ENCODE measurements around the gene CARD11. TPM values are rescaled to one million over a fixed set of nuclear protein-coding genes. Genes with fewer than 3 reads are reported as not detected.

Gene CARD11
- total RNA-seq, 1 experiment from 2014 or later, result 0.82 TPM

DNA sequence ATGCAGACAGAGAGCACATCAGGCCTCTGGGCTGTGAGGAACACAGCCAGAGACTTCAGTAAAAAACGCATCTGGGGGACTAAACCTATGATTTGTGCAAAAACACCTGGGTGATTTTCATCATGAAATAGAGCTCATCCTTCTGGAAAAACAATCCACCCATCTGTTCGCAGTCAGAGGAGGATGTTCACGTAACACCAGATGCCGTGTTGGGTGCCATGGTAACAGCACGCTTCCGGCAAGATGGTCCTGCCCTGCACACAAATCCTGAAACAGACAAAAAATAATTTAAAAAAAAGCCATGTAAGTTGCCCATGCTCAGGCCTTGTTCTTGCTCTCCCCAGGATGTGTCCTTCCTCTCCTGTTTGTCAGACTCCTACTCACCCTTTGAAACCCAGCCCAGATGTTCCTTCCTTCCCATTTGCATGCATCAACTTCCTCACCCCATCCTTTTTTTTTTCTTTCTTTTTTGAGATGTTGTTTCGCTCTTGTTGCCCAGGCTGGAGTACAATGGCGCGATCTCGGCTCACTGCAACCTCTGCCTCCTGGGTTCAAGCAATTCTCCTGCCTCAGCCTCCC lies 171.3 kb downstream of the CARD11 start:
- no peak overlapping the region for H3K4me3 ChIP-seq (ENCODE audit: low read depth in 2 of 2, low read length in 2 of 2)
- H3K9me3 ChIP-seq (ENCODE audit: control insufficient read depth, insufficient read depth, low read depth, low read length), result no peaks in the 10 kb centered on the region
- DNase-seq (ENCODE audit: low read depth, low spot score) (no peak), ATAC-seq (no peak)
- TF ChIP-seq SIN3A (IDR thresholded peaks at IDR 0.05; ENCODE audit: borderline replicate concordance, insufficient read depth, low read depth, low read length), result no peak
- in situ Hi-C loops (cut with HindIII; ENCODE audit: low pct_unique_long_range_greater_than_20kb, low sequenced_read_pairs) (no loop called here), intact Hi-C loops (cut with micrococcal nuclease; ENCODE audit: unreplicated experiment) (no loop called here)
- ChIA-PET POLR2A (interaction anchor here (0.7 kb wide), 1 partner anchor 112 kb away, joined by 3 read pairs; no protein-coding TSS in a partner anchor), CTCF (no interaction called here)
- peaks cover 16% of the 10 kb centered on the region for H3K4me1 ChIP-seq (ENCODE audit: control insufficient read depth, insufficient read depth, low read length)
- no peak overlapping the region for H3K27ac ChIP-seq (ENCODE audit: low read length)
- no TSS peak for BruUV-seq (replicated peaks)
- H3K27me3 ChIP-seq (ENCODE audit: control insufficient read depth, insufficient read depth, low read length), result no peaks in the 10 kb centered on the region
- no peaks in the 10 kb centered on the region for H3K36me3 ChIP-seq (ENCODE audit: control insufficient read depth, insufficient read depth, low read length)

DNA sequence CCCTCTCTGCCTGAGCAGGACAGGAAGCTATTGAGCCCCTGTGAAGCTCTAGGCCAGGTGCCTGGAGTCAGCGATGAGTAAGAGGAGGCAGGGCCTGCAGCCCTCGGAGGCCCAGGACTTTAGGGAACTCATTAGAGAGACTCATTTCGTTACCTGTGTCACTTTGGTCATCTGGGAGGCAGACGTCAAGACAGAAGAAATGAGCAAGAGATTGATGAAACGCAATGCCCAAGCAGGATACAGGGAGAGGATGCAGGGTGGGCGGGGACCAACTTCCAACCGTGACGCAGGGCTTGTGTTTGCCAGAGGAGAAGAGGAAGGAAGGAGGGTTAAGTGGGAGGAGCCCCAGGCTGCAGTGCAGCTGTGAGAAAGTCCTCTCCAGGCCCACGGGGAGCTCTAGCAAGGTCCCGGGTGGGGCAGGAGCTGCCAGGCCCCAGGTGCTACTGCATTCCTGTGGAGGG lies 173.2 kb downstream of the CARD11 start:
- Histone ChIP-seq H3K4me3 (ENCODE audit: low read depth in 2 of 2, low read length in 2 of 2) (no peak overlapping the region), H3K9me3 (ENCODE audit: control insufficient read depth, insufficient read depth, low read depth, low read length) (no peaks in the 10 kb centered on the region), H3K27me3 (ENCODE audit: control insufficient read depth, insufficient read depth, low read length) (no peaks in the 10 kb centered on the region), H3K27ac (ENCODE audit: low read length) (no peak overlapping the region), H3K36me3 (ENCODE audit: control insufficient read depth, insufficient read depth, low read length) (no peaks in the 10 kb centered on the region), H3K4me1 (ENCODE audit: control insufficient read depth, insufficient read depth, low read length) (peaks cover 8% of the 10 kb centered on the region; the same call in 1 of the 2 replicates)
- ATAC-seq (0 out of 2 replicates have a peak, but pooled peaks have one; percentile 25), DNase-seq (ENCODE audit: low read depth, low spot score) (no peak)
- TF ChIP-seq TCF7L2 (IDR thresholded peaks at IDR 0.05; ENCODE audit: low read depth, low read length), result no peak
- TF ChIP-seq SIN3A (IDR thresholded peaks at IDR 0.05; ENCODE audit: borderline replicate concordance, insufficient read depth, low read depth, low read length), result no peak
- TF ChIP-seq, protein P1, sequence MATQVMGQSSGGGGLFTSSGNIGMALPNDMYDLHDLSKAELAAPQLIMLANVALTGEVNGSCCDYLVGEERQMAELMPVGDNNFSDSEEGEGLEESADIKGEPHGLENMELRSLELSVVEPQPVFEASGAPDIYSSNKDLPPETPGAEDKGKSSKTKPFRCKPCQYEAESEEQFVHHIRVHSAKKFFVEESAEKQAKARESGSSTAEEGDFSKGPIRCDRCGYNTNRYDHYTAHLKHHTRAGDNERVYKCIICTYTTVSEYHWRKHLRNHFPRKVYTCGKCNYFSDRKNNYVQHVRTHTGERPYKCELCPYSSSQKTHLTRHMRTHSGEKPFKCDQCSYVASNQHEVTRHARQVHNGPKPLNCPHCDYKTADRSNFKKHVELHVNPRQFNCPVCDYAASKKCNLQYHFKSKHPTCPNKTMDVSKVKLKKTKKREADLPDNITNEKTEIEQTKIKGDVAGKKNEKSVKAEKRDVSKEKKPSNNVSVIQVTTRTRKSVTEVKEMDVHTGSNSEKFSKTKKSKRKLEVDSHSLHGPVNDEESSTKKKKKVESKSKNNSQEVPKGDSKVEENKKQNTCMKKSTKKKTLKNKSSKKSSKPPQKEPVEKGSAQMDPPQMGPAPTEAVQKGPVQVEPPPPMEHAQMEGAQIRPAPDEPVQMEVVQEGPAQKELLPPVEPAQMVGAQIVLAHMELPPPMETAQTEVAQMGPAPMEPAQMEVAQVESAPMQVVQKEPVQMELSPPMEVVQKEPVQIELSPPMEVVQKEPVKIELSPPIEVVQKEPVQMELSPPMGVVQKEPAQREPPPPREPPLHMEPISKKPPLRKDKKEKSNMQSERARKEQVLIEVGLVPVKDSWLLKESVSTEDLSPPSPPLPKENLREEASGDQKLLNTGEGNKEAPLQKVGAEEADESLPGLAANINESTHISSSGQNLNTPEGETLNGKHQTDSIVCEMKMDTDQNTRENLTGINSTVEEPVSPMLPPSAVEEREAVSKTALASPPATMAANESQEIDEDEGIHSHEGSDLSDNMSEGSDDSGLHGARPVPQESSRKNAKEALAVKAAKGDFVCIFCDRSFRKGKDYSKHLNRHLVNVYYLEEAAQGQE (IDR thresholded peaks at IDR 0.05; ENCODE audit: insufficient read depth in 1 of 2, low read depth in 2 of 2, low read length in 1 of 2), result no peak
- TF ChIP-seq, protein P2, sequence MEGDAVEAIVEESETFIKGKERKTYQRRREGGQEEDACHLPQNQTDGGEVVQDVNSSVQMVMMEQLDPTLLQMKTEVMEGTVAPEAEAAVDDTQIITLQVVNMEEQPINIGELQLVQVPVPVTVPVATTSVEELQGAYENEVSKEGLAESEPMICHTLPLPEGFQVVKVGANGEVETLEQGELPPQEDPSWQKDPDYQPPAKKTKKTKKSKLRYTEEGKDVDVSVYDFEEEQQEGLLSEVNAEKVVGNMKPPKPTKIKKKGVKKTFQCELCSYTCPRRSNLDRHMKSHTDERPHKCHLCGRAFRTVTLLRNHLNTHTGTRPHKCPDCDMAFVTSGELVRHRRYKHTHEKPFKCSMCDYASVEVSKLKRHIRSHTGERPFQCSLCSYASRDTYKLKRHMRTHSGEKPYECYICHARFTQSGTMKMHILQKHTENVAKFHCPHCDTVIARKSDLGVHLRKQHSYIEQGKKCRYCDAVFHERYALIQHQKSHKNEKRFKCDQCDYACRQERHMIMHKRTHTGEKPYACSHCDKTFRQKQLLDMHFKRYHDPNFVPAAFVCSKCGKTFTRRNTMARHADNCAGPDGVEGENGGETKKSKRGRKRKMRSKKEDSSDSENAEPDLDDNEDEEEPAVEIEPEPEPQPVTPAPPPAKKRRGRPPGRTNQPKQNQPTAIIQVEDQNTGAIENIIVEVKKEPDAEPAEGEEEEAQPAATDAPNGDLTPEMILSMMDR (IDR thresholded peaks at IDR 0.05), result no peak
- TF ChIP-seq POLR2AphosphoS5 (IDR thresholded peaks at IDR 0.05; ENCODE audit: low read depth, low read length), result no peak
- intact Hi-C loops (cut with micrococcal nuclease; ENCODE audit: unreplicated experiment) (no loop called here), in situ Hi-C loops (cut with HindIII; ENCODE audit: low pct_unique_long_range_greater_than_20kb, low sequenced_read_pairs) (no loop called here)
- ChIA-PET POLR2A (interaction anchor here (0.7 kb wide), 1 partner anchor 50 kb away, joined by 11 read pairs; no protein-coding TSS in a partner anchor), CTCF (interaction anchor here (0.9 kb wide), 1 partner anchor 17 kb away, joined by 8 read pairs; no protein-coding TSS in a partner anchor)
- no TSS peak for BruUV-seq (replicated peaks)

DNA sequence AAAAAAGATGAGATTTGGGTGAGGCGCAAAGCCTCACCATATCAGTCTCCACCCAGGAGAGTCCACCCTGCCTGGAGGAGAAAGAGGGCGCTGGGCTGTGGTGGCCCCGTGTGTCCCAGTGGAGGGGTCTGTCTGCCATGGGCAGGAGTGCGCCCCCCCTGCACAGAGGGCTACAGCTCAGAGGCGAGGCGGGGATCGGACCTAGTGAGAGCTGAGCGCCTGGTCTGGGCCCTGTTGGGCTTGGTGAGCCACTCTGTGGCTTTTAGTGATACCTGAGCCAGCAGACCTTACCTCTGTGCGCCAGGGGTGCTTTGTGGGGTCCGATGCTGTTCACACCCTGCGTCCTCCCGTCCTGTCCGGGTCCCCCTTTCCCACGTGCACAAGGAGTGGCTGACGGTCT lies 173.7 kb downstream of the CARD11 start:
- DNase-seq (ENCODE audit: low read depth, low spot score) (no peak), ATAC-seq (no peak)
- H3K36me3 ChIP-seq (ENCODE audit: control insufficient read depth, insufficient read depth, low read length), result no peaks in the 10 kb centered on the region
- H3K4me3 ChIP-seq (ENCODE audit: low read depth in 2 of 2, low read length in 2 of 2), result no peak overlapping the region
- ChIA-PET CTCF (interaction anchor here (0.9 kb wide), 1 partner anchor 17 kb away, joined by 8 read pairs; no protein-coding TSS in a partner anchor), POLR2A (interaction anchor here (0.7 kb wide), 1 partner anchor 50 kb away, joined by 11 read pairs; no protein-coding TSS in a partner anchor)
- no peaks in the 10 kb centered on the region for H3K27me3 ChIP-seq (ENCODE audit: control insufficient read depth, insufficient read depth, low read length)
- intact Hi-C loops (cut with micrococcal nuclease; ENCODE audit: unreplicated experiment), result loop anchor here (5.0 kb wide), 1 partner anchor 287 kb away; no protein-coding TSS in a partner anchor
- H3K4me1 ChIP-seq (ENCODE audit: control insufficient read depth, insufficient read depth, low read length), result peaks cover 9% of the 10 kb centered on the region
- in situ Hi-C loops (cut with HindIII; ENCODE audit: low pct_unique_long_range_greater_than_20kb, low sequenced_read_pairs), result no loop called here
- H3K27ac ChIP-seq (ENCODE audit: low read length), result no peak overlapping the region
- no peaks in the 10 kb centered on the region for H3K9me3 ChIP-seq (ENCODE audit: control insufficient read depth, insufficient read depth, low read depth, low read length)
- TF ChIP-seq, protein P1 (IDR thresholded peaks at IDR 0.05; ENCODE audit: insufficient read depth in 1 of 2, low read depth in 2 of 2, low read length in 1 of 2), result no peak
- TF ChIP-seq, protein P2 (IDR thresholded peaks at IDR 0.05), result no peak
- no TSS peak for BruUV-seq (replicated peaks)
